NB4 (cell line): ENCODE data around the gene GREB1L.

Experiments
- DNase-seq: peaks from one replicate; pipeline ENCODE4 v3.0.0; 2010; ENCODE audit warnings: low read depth
- H3K4me3 ChIP-seq: one replicate; pipeline ENCODE4 v1.5.1; 2011; ENCODE audit warnings: mild to moderate bottlenecking, low read depth, low read length, moderate library complexity
- CTCF ChIP-seq: IDR thresholded peaks from one replicate; pipeline ENCODE4 v1.5.1; 2012; ENCODE audit warnings: low read depth, low read length
- MYC ChIP-seq: IDR thresholded peaks from 2 replicates; pipeline ENCODE4 v1.6.1; 2011; ENCODE audit warnings: low read depth, low read length
- POLR2A ChIP-seq: IDR thresholded peaks from 2 replicates; pipeline ENCODE4 v1.6.1; 2011; ENCODE audit warnings: mild to moderate bottlenecking; ENCODE audit not compliant: insufficient read length; ENCODE audit errors: extremely low read depth
- TF ChIP-seq, protein P1 (sequence below): IDR thresholded peaks from 2 replicates; pipeline ENCODE4 v1.6.1; 2011; ENCODE audit warnings: low read depth, low read length

Gene GREB1L

DNA sequence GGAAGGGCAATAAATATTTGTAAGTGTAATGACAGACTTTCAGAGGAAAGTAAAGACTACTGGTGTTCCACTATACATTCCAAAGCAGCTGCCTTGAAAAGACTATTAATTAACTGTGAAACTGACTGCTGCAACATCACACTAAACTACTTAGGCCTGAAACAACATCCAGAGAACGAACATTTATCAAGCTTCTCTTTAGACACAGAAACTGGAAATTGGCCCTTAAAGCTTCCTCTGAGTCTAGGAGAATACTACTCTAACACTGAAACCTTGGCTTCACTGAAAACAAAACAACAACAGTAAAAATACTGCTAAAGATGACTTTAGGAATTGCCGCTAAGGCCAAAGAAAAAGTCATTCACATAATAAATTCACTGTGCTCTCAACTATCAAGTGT is 283.9 kb downstream of the GREB1L start:
- no peak for TF ChIP-seq MYC
- TF ChIP-seq POLR2A: no peak
- TF ChIP-seq CTCF: no peak
- TF ChIP-seq, protein P1, sequence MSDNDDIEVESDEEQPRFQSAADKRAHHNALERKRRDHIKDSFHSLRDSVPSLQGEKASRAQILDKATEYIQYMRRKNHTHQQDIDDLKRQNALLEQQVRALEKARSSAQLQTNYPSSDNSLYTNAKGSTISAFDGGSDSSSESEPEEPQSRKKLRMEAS: no peak
- no peak overlapping the region for H3K4me3 ChIP-seq
- DNase-seq: no peak

DNA sequence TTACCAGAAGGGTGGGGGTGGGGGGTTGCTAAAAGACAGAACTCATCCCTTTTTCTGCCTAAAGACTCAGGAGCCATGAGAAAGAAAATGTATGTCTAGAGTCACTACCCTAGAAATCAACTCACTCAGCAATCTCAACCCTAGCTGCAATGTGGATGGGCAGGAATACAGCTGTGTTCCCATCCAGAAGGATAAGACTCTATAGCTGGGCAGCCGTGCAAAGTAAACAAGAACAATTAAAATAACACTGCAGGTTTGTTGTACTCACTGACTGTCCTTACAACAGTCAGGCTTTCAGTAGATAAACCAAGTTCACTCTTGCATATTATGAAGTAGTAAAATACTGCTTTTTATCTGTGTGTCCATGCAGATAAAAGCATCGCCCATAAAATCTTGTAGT is 284.4 kb downstream of the GREB1L start:
- DNase-seq: no peak
- TF ChIP-seq POLR2A (no peak), MYC (no peak), CTCF (no peak)
- TF ChIP-seq, protein P1: no peak
- no peak overlapping the region for H3K4me3 ChIP-seq

GRCh38 chr18:21534327-21534726 is 292.3 kb downstream of the GREB1L start:
- no peak overlapping the region for H3K4me3 ChIP-seq
- no peak for DNase-seq
- TF ChIP-seq CTCF (no peak), MYC (no peak), POLR2A (no peak)
- TF ChIP-seq, protein P1: no peak

GRCh38 chr18:21538230-21538629 is 296.2 kb downstream of the GREB1L start:
- DNase-seq: no peak
- H3K4me3 ChIP-seq: no peak overlapping the region
- TF ChIP-seq, protein P1: no peak
- TF ChIP-seq MYC (no peak), CTCF (no peak), POLR2A (no peak)

- TF ChIP-seq CTCF (no peak), MYC (no peak), POLR2A (no peak)
- TF ChIP-seq, protein P1: no peak
- DNase-seq: no peak
- H3K4me3 ChIP-seq: no peak overlapping the region
These were observed 304.4 kb downstream of the GREB1L start for GRCh38 chr18:21546423-21546822.

- H3K4me3 ChIP-seq: no peak overlapping the region
- TF ChIP-seq MYC: no peak
- DNase-seq: no peak
These were observed 306.6 kb downstream of the GREB1L start for GRCh38 chr18:21548647-21549046.

DNA sequence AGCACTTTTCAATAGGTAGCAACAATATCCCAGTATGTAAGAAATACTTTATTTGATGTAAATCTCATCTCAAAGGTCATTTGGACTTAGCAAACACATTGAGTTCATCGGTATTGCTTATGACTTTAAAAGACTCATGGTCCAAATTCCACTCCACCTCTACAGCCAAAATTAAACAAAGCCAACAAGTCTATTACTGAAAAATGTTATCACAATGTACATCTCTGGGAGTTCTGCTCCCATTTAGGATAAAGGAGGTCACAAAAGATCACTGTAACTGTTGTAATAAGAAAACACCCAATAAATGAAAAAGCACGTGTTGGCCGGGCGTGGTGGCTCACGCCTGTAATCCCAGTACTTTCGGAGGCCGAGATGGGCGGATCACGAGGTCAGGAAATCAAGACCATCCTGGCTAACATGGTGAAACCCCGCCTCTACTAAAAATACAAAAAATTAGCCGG is 308.5 kb downstream of the GREB1L start:
- no peak for DNase-seq
- H3K4me3 ChIP-seq: no peak overlapping the region
- TF ChIP-seq, protein P1: no peak
- TF ChIP-seq MYC (no peak), POLR2A (no peak), CTCF (no peak)
